ENCODE data around the gene SMAGP.

The SMAGP gene

GRCh38 chr12:51196547-51196946, 73.7 kb downstream of the SMAGP start:
- DNase-seq (ENCODE audit: low spot score), result no peak

GRCh38 chr12:51195841-51196240, 74.4 kb downstream of the SMAGP start:
- DNase-seq (ENCODE audit: low spot score), result no peak
